Raji (cell line): ENCODE data around the gene NR2F6.
A peak's percentile ranks its signal among the peaks of the same experiment; 100 is the strongest.

Source experiments
- POLR2A ChIP-seq: IDR thresholded peaks from 2 replicates; pipeline ENCODE4 v1.6.1; 2011; ENCODE audit warnings: low read depth, low read length, control low read depth; ENCODE audit not compliant: insufficient read depth

NR2F6 gene

GRCh38 chr19:17246681-17247425, 1.1 kb upstream of the NR2F6 start:
- no peak for TF ChIP-seq POLR2A

- TF ChIP-seq POLR2A: no peak
Observed at GRCh38 chr19:17244618-17245534, 843 bp downstream of the NR2F6 start.

GRCh38 chr19:17243830-17244617, 1.7 kb downstream of the NR2F6 start:
- no peak for TF ChIP-seq POLR2A

GRCh38 chr19:17243211-17243829, 2.4 kb downstream of the NR2F6 start:
- no peak for TF ChIP-seq POLR2A

GRCh38 chr19:17242431-17243208, 3.1 kb downstream of the NR2F6 start:
- TF ChIP-seq POLR2A: no peak

GRCh38 chr19:17240826-17241399, 4.8 kb downstream of the NR2F6 start:
- no peak for TF ChIP-seq POLR2A

GRCh38 chr19:17240062-17240752, 5.5 kb downstream of the NR2F6 start:
- TF ChIP-seq POLR2A: no peak

GRCh38 chr19:17237747-17238706, 7.7 kb downstream of the NR2F6 start:
- no peak for TF ChIP-seq POLR2A

GRCh38 chr19:17236811-17237543, 8.7 kb downstream of the NR2F6 start:
- no peak for TF ChIP-seq POLR2A

GRCh38 chr19:17235971-17236777, 9.5 kb downstream of the NR2F6 start:
- TF ChIP-seq POLR2A: peak; percentile 43; the same call in 1 of the 2 replicates
